Lower leg skin (tissue), 3 donors: Measurements from ENCODE around the gene SLC5A5.

ENCODE experiments used
- CTCF ChIP-seq, 3 donors: fragments of 450-650 bp; IDR thresholded peaks; one replicate each; pipeline ENCODE4 v1.5.1; 2016; ENCODE audit warnings: antibody characterized with exemption in 3 of 3, mild to moderate bottlenecking in 3 of 3, moderate library complexity in 2 of 3
- POLR2A ChIP-seq, 2 donors: fragments of 450-650 bp; IDR thresholded peaks; one replicate each; pipeline ENCODE4 v1.6.1; 2016 to 2017; ENCODE audit warnings: antibody characterized with exemption in 2 of 2, mild to moderate bottlenecking in 1 of 2, moderate library complexity in 1 of 2

GRCh38 chr19:17874758-17875135 lies 3.0 kb downstream of the SLC5A5 start:
- TF ChIP-seq CTCF (IDR thresholded peaks at IDR 0.05) (no peak), POLR2A (IDR thresholded peaks at IDR 0.05) (no peak)
